Sigmoid colon (tissue), 7 donors: Measurements from ENCODE around the gene FBXL19. TPM values are rescaled to one million over a fixed set of nuclear protein-coding genes. Genes with fewer than 3 reads are reported as not detected.

Experiments
- DNase-seq: peaks from one replicate; pipeline ENCODE4 v3.0.0-alpha.2; 2019
- H3K27ac ChIP-seq, 4 donors: fragments of 200-600 bp; sonication (generic); one replicate each; pipeline ENCODE4 v1.5.1; 2016 to 2019; ENCODE audit warnings: mild to moderate bottlenecking in 1 of 4
- H3K27me3 ChIP-seq, 3 donors: fragments of 200-600 bp; sonication (generic); one replicate each; pipeline ENCODE4 v1.5.1; 2019; ENCODE audit warnings: mild to moderate bottlenecking in 1 of 3
- H3K36me3 ChIP-seq, 4 donors: fragments of 200-600 bp; sonication (generic); one replicate each; pipeline ENCODE4 v1.5.1; 2016 to 2019
- H3K4me1 ChIP-seq, 4 donors: fragments of 200-600 bp; sonication (generic); one replicate each; pipeline ENCODE4 v1.5.1; 2017 to 2019
- H3K4me3 ChIP-seq, 4 donors: fragments of 200-600 bp; sonication (generic); one replicate each; pipeline ENCODE4 v1.5.1; 2017 to 2019; ENCODE audit warnings: mild to moderate bottlenecking in 2 of 4, moderate library complexity in 1 of 4
- H3K9me3 ChIP-seq, 4 donors: fragments of 200-600 bp in 3 of 4; sonication (generic) in 3 of 4; one replicate each; pipeline versions ENCODE4 v1.5.1 to v1.6.1; 2013 to 2019
- EP300 ChIP-seq, 4 donors: sonication (generic); formaldehyde crosslinking; IDR thresholded peaks; one replicate each; pipeline ENCODE4 v1.6.1; 2017; ENCODE audit warnings: antibody characterized with exemption in 4 of 4
- POLR2A ChIP-seq, 2 donors: fragments of 450-650 bp; IDR thresholded peaks; one replicate each; pipeline ENCODE4 v1.6.1; 2016; ENCODE audit warnings: antibody characterized with exemption in 2 of 2, mild to moderate bottlenecking in 2 of 2, moderate library complexity in 2 of 2
- POLR2AphosphoS5 ChIP-seq, 4 donors: sonication (generic); formaldehyde crosslinking; IDR thresholded peaks; one replicate each; pipeline ENCODE4 v1.6.1; 2017; ENCODE audit warnings: antibody characterized with exemption in 4 of 4
- WGBS, 2 donors: extraction: QIAGEN DNeasy Blood & Tissue Kit; methylation state at CpG; one replicate each; pipeline ENCODE4 v1.1.7; 2013; 5-methylcytosine and 5-hydroxymethylcytosine counted together
- intact Hi-C: fragments of 100-400 bp; cut with DNase I; formaldehyde crosslinking; loops from one replicate; pipeline ENCODE4 v1.15.1; 2023
- polyA plus RNA-seq, 3 donors: library from polyadenylated mRNA; stranded (reverse); fragments of 200-250 nt; gene quantifications; one replicate each; pipeline ENCODE4 v1.2.3, GENCODE V29; 2013
- total RNA-seq, 4 donors: library from RNA; depleted of rRNA; stranded (reverse); fragments of >200 nt; gene quantifications; one replicate each; pipeline ENCODE4 v1.1.0, GENCODE V29; 2016
- TF ChIP-seq, protein P1 (sequence below), 4 experiments: fragments of 450-650 bp in 3 of 4; fragments of 200-600 bp in 1 of 4; IDR thresholded peaks; one replicate each; pipeline ENCODE4 v1.5.1; 2016 to 2019; ENCODE audit warnings: antibody characterized with exemption in 4 of 4, mild to moderate bottlenecking in 3 of 4, moderate library complexity in 2 of 4
- donor health status: healthy with polysubstance abuse.
- donor health status: Bipolar disorder and iron deficiency.
- donor health status: healthy.

Gene FBXL19
- total and polyA plus RNA-seq, 7 donors: 3.0 to 32.7 (median 10.3) TPM

DNA sequence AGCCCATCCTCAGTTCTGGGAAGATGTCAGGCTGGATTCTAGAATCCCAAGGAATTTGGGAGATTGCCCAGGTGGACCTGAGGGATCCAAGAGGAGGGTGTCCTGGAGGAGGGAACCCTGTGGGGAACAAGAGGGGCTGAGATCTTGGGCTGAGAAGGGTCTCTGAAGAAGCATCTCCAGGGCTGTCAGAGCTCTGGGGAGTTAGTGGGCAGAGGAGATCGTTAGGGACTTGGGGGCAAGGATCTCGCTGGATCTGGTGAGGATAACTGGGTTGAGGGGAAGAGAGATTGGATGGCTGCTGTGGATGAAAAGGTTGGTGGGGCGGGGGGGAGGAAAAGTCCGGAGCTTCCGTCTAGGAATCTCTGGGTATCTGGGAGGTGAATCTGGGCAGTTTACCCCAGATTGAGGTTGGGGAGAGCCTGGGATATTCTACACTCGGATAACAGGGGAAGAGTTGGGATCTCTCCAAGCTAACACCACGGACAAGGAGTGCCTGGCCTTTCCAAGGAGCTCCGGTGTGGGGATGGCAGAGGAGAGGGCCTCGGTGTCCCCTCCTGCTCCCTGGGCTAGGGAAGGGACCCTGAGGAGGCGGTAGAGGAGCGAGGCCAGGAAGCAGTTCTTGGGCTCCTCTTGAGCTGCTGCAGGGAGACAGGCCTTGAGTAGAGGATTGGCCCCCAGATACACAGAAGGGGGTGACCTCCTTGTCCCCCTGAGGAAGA, 1.7 kb downstream of the FBXL19 start:
- intact Hi-C loops: loop anchor here (2.0 to 10.0 kb wide), 2 partner anchors 24 to 270 kb away; partner anchors contain the start of genes FBRS, ORAI3 and PRR14
- Histone ChIP-seq H3K9me3 (no peaks in the 10 kb centered on the region), H3K27me3 (no peaks in the 10 kb centered on the region), H3K36me3 (peaks cover 0 to 15% (median under 1%) of the 10 kb centered on the region in 4 donors), H3K27ac (peak overlapping the region; percentile 87 to 95 (median 92)), H3K4me3 (peak overlapping the region in 3 of 4 donors; percentile 69 to 90 (median 90)), H3K4me1 (peaks cover 0 to 40% (median 37%) of the 10 kb centered on the region in 4 donors)
- WGBS, 2 donors: 81 to 83% methylated on average over 11 of the region's 11 CpGs
- DNase-seq: no peak
- TF ChIP-seq EP300 (IDR thresholded peaks at IDR 0.05): no peak
- TF ChIP-seq, protein P1, sequence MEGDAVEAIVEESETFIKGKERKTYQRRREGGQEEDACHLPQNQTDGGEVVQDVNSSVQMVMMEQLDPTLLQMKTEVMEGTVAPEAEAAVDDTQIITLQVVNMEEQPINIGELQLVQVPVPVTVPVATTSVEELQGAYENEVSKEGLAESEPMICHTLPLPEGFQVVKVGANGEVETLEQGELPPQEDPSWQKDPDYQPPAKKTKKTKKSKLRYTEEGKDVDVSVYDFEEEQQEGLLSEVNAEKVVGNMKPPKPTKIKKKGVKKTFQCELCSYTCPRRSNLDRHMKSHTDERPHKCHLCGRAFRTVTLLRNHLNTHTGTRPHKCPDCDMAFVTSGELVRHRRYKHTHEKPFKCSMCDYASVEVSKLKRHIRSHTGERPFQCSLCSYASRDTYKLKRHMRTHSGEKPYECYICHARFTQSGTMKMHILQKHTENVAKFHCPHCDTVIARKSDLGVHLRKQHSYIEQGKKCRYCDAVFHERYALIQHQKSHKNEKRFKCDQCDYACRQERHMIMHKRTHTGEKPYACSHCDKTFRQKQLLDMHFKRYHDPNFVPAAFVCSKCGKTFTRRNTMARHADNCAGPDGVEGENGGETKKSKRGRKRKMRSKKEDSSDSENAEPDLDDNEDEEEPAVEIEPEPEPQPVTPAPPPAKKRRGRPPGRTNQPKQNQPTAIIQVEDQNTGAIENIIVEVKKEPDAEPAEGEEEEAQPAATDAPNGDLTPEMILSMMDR (IDR thresholded peaks at IDR 0.05): no peak
- TF ChIP-seq POLR2A (IDR thresholded peaks at IDR 0.05): no peak
- TF ChIP-seq POLR2AphosphoS5 (IDR thresholded peaks at IDR 0.05): no peak

DNA sequence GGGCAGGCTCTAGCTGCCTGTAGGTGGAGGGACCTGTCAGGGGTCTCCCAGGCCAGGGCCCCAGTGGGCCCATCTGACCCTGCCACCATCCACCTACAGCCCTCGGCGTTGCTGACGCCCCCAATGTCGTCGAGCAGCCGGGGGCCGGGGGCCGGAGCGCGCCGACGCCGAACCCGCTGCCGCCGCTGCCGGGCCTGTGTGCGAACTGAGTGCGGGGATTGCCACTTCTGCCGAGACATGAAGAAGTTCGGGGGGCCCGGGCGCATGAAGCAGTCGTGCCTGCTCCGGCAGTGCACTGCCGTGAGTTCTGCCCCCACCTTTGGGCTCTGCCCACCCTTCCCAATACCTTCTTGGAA, 2.2 kb downstream of the FBXL19 start:
- H3K36me3 ChIP-seq: peaks cover 0 to 21% (median 6%) of the 10 kb centered on the region in 4 donors
- intact Hi-C loops: loop anchor here (2.0 to 10.0 kb wide), 2 partner anchors 23 to 271 kb away; partner anchors contain the start of genes FBRS, ORAI3 and PRR14
- peaks cover 0 to 40% (median 37%) of the 10 kb centered on the region in 4 donors for H3K4me1 ChIP-seq
- no peak for DNase-seq
- no peaks in the 10 kb centered on the region for H3K9me3 ChIP-seq
- WGBS, 2 donors: 94 to 96% methylated on average over 26 of the region's 26 CpGs
- TF ChIP-seq POLR2AphosphoS5 (IDR thresholded peaks at IDR 0.05) (no peak), POLR2A (IDR thresholded peaks at IDR 0.05) (no peak), EP300 (IDR thresholded peaks at IDR 0.05) (no peak)
- TF ChIP-seq, protein P1 (IDR thresholded peaks at IDR 0.05): no peak
- no peak overlapping the region for H3K4me3 ChIP-seq
- H3K27ac ChIP-seq: peak overlapping the region in 3 of 4 donors; percentile 20 to 94 (median 91)
- H3K27me3 ChIP-seq: no peaks in the 10 kb centered on the region

DNA sequence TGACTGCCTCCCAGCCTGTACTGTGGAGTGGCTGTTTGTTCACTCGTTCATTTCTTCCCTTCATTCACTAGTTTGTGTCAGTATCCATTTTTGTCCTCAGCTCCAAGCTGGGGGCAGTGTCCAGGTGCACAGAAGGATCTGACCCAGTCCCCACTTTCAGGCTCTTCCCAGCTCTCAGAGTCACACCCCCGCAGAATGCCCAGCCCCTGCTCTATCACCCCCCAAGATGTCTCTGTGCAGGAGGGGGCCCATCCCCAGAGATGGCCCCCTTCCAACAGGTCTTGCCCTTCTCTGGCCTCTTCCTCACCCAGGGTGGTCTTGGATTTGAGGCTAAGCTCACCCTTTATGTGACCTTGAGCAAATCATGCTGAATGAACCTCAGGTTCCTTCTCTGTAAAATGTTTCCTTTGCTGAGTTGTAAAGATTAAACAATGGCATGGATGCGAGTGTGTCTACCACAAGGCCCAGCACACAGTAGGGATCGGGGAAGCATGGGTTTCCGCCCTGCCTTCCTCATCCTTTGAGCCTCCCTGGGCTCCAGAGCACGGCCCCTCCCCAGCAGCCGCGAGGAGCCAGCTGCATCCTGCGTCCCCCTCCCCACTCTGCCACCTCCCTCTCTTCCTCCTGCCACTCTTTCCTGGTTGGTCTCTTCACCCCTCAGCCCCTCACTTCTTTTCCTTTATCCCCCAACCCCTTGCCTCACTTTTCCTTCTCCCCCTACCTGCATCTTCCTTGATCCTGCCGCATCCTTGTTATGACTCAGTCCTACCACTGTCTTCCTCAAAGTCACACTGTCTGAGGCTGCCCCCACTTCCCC, 2.8 kb downstream of the FBXL19 start:
- Histone ChIP-seq H3K27me3 (no peaks in the 10 kb centered on the region), H3K36me3 (peaks cover 0 to 25% (median 12%) of the 10 kb centered on the region in 4 donors), H3K4me3 (no peak overlapping the region), H3K27ac (no peak overlapping the region), H3K9me3 (no peaks in the 10 kb centered on the region), H3K4me1 (peaks cover 0 to 38% (median 36%) of the 10 kb centered on the region in 4 donors)
- WGBS, 2 donors: 76 to 80% methylated on average over 10 of the region's 10 CpGs
- intact Hi-C loops: loop anchor here (2.0 to 10.0 kb wide), 2 partner anchors 23 to 271 kb away; partner anchors contain the start of genes FBRS, ORAI3 and PRR14
- DNase-seq: no peak
- TF ChIP-seq, protein P1 (IDR thresholded peaks at IDR 0.05): no peak
- TF ChIP-seq EP300 (IDR thresholded peaks at IDR 0.05) (no peak), POLR2AphosphoS5 (IDR thresholded peaks at IDR 0.05) (no peak), POLR2A (IDR thresholded peaks at IDR 0.05) (no peak)

DNA sequence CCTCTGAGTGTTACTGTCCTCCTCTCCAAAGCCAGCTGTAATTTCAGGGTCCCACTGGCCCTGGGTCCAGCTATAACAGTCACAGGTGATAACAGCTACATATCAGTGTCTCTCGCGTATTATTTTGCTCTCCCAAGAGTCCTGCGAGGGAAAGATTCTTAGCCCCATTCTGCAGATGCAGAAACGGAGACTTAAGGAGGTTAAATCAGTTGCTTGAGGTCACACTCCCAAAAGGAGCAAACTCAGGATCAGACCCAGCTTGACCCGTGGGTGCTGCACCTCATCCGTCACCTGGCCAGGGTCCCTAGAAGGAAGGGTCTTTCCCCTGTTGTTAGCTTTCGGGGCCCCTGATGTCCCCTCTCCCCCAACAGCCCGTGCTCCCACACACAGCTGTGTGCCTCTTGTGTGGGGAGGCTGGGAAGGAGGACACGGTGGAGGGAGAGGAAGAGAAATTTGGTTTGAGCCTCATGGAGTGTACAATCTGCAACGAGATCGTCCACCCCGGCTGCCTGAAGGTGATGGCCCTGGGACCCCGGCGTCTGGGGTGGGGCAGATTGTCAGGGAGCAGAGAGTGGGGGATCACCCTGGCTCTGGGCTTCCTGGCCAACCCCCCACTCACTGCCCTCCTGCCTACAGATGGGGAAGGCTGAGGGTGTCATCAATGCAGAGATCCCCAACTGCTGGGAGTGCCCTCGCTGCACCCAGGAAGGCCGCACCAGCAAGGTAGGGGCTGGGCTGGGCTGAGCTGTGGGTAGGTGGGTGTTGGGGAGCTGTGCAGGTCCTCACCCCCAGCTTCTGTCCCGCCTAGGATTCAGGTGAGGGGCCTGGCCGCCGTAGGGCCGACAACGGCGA, 3.8 kb downstream of the FBXL19 start:
- H3K27ac ChIP-seq: peak overlapping the region in 3 of 4 donors; percentile 40 to 61 (median 55)

More for the DNA sequence above, 3.8 kb downstream of the FBXL19 start:
- H3K9me3 ChIP-seq: no peaks in the 10 kb centered on the region
- no peaks in the 10 kb centered on the region for H3K27me3 ChIP-seq
- TF ChIP-seq POLR2AphosphoS5 (IDR thresholded peaks at IDR 0.05): no peak
- TF ChIP-seq, protein P1 (IDR thresholded peaks at IDR 0.05): no peak
- no peak for TF ChIP-seq EP300 (IDR thresholded peaks at IDR 0.05)
- TF ChIP-seq POLR2A (IDR thresholded peaks at IDR 0.05): no peak
- no peak overlapping the region for H3K4me3 ChIP-seq
- no peak for DNase-seq
- H3K36me3 ChIP-seq: peaks cover 0 to 28% (median 16%) of the 10 kb centered on the region in 4 donors
- H3K4me1 ChIP-seq: peaks cover 0 to 31% (median 28%) of the 10 kb centered on the region in 4 donors
- 94 to 96% methylated on average over 22 of the region's 22 CpGs for WGBS, 2 donors
- intact Hi-C loops: loop anchor here (10.0 kb wide), 1 partner anchor 272 kb away; the partner anchor contains the start of genes FBRS and PRR14
